ENCODE data around the gene ITFG1. TPM values are rescaled to one million over a fixed set of nuclear protein-coding genes. Genes with fewer than 3 reads are reported as not detected.

Gene ITFG1
- total RNA-seq, 1 experiment from 2014 or later, result 38.2 TPM

- Histone ChIP-seq H3K9me3 (no peaks in the 10 kb centered on the region), H3K4me1 (0 out of 2 replicates have a peak, but pooled peaks cover under 1% of the 10 kb centered on the region), H3K36me3 (ENCODE audit: control insufficient read depth, insufficient read depth, low read length) (peaks cover 1% of the 10 kb centered on the region), H3K4me3 (ENCODE audit: low read depth, low read length) (no peak overlapping the region), H3K27me3 (replicated peaks; ENCODE audit: control insufficient read depth, insufficient read depth, low read length) (no peaks in the 10 kb centered on the region)
- Mint-ChIP-seq H3K27ac (ENCODE audit: unreplicated experiment) (no peak overlapping the region), H3K4me3 (ENCODE audit: unreplicated experiment) (no peak overlapping the region), H3K4me1 (ENCODE audit: low read depth, unreplicated experiment) (no peaks in the 10 kb centered on the region), H3K9me3 (ENCODE audit: unreplicated experiment) (no peaks in the 10 kb centered on the region), H3K36me3 (ENCODE audit: insufficient read depth, unreplicated experiment) (peaks cover 25% of the 10 kb centered on the region), H3K27me3 (ENCODE audit: insufficient read depth, unreplicated experiment) (no peaks in the 10 kb centered on the region)
- ChIA-PET CTCF (no interaction called here), POLR2A (no interaction called here)
- DNase-seq, result no peak
- no TSS peak for BruUV-seq (replicated peaks)
- no peak for TF ChIP-seq CTCF (IDR thresholded peaks at IDR 0.05; ENCODE audit: insufficient read depth in 1 of 2, low read depth in 1 of 2, low read length in 1 of 2, severe bottlenecking in 1 of 2, unreplicated experiment in 1 of 2)
- intact Hi-C loops (cut with micrococcal nuclease; ENCODE audit: unreplicated experiment), result no loop called here
These were observed 43.7 kb upstream of the ITFG1 start for GRCh38 chr16:47504599-47504998.

GRCh38 chr16:47503936-47504335 is 43.1 kb upstream of the ITFG1 start:
- Mint-ChIP-seq H3K27ac (ENCODE audit: unreplicated experiment) (no peak overlapping the region), H3K4me3 (ENCODE audit: unreplicated experiment) (no peak overlapping the region), H3K36me3 (ENCODE audit: insufficient read depth, unreplicated experiment) (peaks cover 21% of the 10 kb centered on the region), H3K4me1 (ENCODE audit: low read depth, unreplicated experiment) (no peaks in the 10 kb centered on the region), H3K27me3 (ENCODE audit: insufficient read depth, unreplicated experiment) (no peaks in the 10 kb centered on the region), H3K9me3 (ENCODE audit: unreplicated experiment) (no peaks in the 10 kb centered on the region)
- ChIA-PET CTCF (no interaction called here), POLR2A (no interaction called here)
- Histone ChIP-seq H3K4me3 (ENCODE audit: low read depth, low read length) (no peak overlapping the region), H3K27me3 (replicated peaks; ENCODE audit: control insufficient read depth, insufficient read depth, low read length) (no peaks in the 10 kb centered on the region), H3K4me1 (peaks cover 4% of the 10 kb centered on the region; the same call in 1 of the 2 replicates), H3K36me3 (ENCODE audit: control insufficient read depth, insufficient read depth, low read length) (peaks cover 1% of the 10 kb centered on the region), H3K9me3 (no peaks in the 10 kb centered on the region)
- intact Hi-C loops (cut with micrococcal nuclease; ENCODE audit: unreplicated experiment), result no loop called here
- TF ChIP-seq CTCF (IDR thresholded peaks at IDR 0.05; ENCODE audit: insufficient read depth in 1 of 2, low read depth in 1 of 2, low read length in 1 of 2, severe bottlenecking in 1 of 2, unreplicated experiment in 1 of 2), result no peak
- no peak for DNase-seq
- no TSS peak for BruUV-seq (replicated peaks)

- intact Hi-C loops (cut with micrococcal nuclease; ENCODE audit: unreplicated experiment), result no loop called here
- Mint-ChIP-seq H3K4me1 (ENCODE audit: low read depth, unreplicated experiment) (no peaks in the 10 kb centered on the region), H3K27me3 (ENCODE audit: insufficient read depth, unreplicated experiment) (no peaks in the 10 kb centered on the region), H3K36me3 (ENCODE audit: insufficient read depth, unreplicated experiment) (peaks cover 15% of the 10 kb centered on the region), H3K27ac (ENCODE audit: unreplicated experiment) (no peak overlapping the region), H3K9me3 (ENCODE audit: unreplicated experiment) (no peaks in the 10 kb centered on the region), H3K4me3 (ENCODE audit: unreplicated experiment) (no peak overlapping the region)
- Histone ChIP-seq H3K36me3 (ENCODE audit: control insufficient read depth, insufficient read depth, low read length) (no peaks in the 10 kb centered on the region; the same call in 1 of the 2 replicates), H3K4me3 (ENCODE audit: low read depth, low read length) (no peak overlapping the region), H3K9me3 (no peaks in the 10 kb centered on the region), H3K4me1 (peaks cover 4% of the 10 kb centered on the region; the same call in 1 of the 2 replicates), H3K27me3 (replicated peaks; ENCODE audit: control insufficient read depth, insufficient read depth, low read length) (no peaks in the 10 kb centered on the region)
- no peak for TF ChIP-seq CTCF (IDR thresholded peaks at IDR 0.05; ENCODE audit: insufficient read depth in 1 of 2, low read depth in 1 of 2, low read length in 1 of 2, severe bottlenecking in 1 of 2, unreplicated experiment in 1 of 2)
- BruUV-seq (replicated peaks), result no TSS peak
- ChIA-PET POLR2A (no interaction called here), CTCF (no interaction called here)
- DNase-seq, result peak in 1 of 2 experiments; percentile 4
These were observed 38.9 kb upstream of the ITFG1 start for GRCh38 chr16:47499700-47500264.
